IPS-11a (cell line): Measurements from ENCODE around the gene MEIS2.

Experiments
- H3K4me3 ChIP-seq: one replicate; pipeline ENCODE4 v1.5.1; 2013; ENCODE audit warnings: low read depth, low read length, control low read depth

MEIS2 gene

GRCh38 chr15:37077623-37078351 lies 22.6 kb downstream of the MEIS2 start:
- no peak overlapping the region for H3K4me3 ChIP-seq

GRCh38 chr15:37076543-37076942 lies 23.8 kb downstream of the MEIS2 start:
- no peak overlapping the region for H3K4me3 ChIP-seq

- H3K4me3 ChIP-seq, result no peak overlapping the region
Observed at GRCh38 chr15:37075777-37076176, 24.6 kb downstream of the MEIS2 start.

GRCh38 chr15:37072181-37072580 lies 28.2 kb downstream of the MEIS2 start:
- no peak overlapping the region for H3K4me3 ChIP-seq

- H3K4me3 ChIP-seq, result no peak overlapping the region
Observed at GRCh38 chr15:37071134-37071533, 29.2 kb downstream of the MEIS2 start.

- no peak overlapping the region for H3K4me3 ChIP-seq
Observed at GRCh38 chr15:37070686-37071085, 29.7 kb downstream of the MEIS2 start.

- H3K4me3 ChIP-seq, result no peak overlapping the region
Observed at GRCh38 chr15:37061996-37062395, 38.4 kb downstream of the MEIS2 start.

GRCh38 chr15:37059086-37059485 lies 41.3 kb downstream of the MEIS2 start:
- H3K4me3 ChIP-seq, result no peak overlapping the region

- no peak overlapping the region for H3K4me3 ChIP-seq
Observed at GRCh38 chr15:37058316-37058985, 41.9 kb downstream of the MEIS2 start.

GRCh38 chr15:37057831-37058230 lies 42.5 kb downstream of the MEIS2 start:
- H3K4me3 ChIP-seq, result no peak overlapping the region

GRCh38 chr15:37057256-37057655 lies 43.1 kb downstream of the MEIS2 start:
- H3K4me3 ChIP-seq, result no peak overlapping the region

GRCh38 chr15:37056177-37057121 lies 43.9 kb downstream of the MEIS2 start:
- no peak overlapping the region for H3K4me3 ChIP-seq

GRCh38 chr15:37055481-37055880 lies 44.9 kb downstream of the MEIS2 start:
- H3K4me3 ChIP-seq, result no peak overlapping the region

- no peak overlapping the region for H3K4me3 ChIP-seq
Observed at GRCh38 chr15:37054336-37054735, 46.0 kb downstream of the MEIS2 start.

GRCh38 chr15:37053166-37053565 lies 47.2 kb downstream of the MEIS2 start:
- H3K4me3 ChIP-seq, result no peak overlapping the region

- no peak overlapping the region for H3K4me3 ChIP-seq
Observed at GRCh38 chr15:37050345-37050744, 50.0 kb downstream of the MEIS2 start.

- H3K4me3 ChIP-seq, result no peak overlapping the region
Observed at GRCh38 chr15:37046876-37047614, 53.3 kb downstream of the MEIS2 start.

GRCh38 chr15:37045859-37046740 lies 54.2 kb downstream of the MEIS2 start:
- H3K4me3 ChIP-seq, result no peak overlapping the region

GRCh38 chr15:37044915-37045648 lies 55.3 kb downstream of the MEIS2 start:
- no peak overlapping the region for H3K4me3 ChIP-seq
